Parathyroid adenoma (tissue), 2 donors: ENCODE results near the gene CEACAM4.
A peak's percentile ranks its signal among the peaks of the same experiment; 100 is the strongest.
"Not testable (repeated sequence)": the region's sequence is repeated elsewhere in the genome, so short reads cannot be mapped to it uniquely, and the experiment has no call there.

Experiments used
- H2AFZ ChIP-seq: fragments of 300-600 bp; sonication (generic); one replicate; pipeline ENCODE4 v1.7.0; 2017; ENCODE audit warnings: antibody characterized with exemption, mild to moderate bottlenecking
- H3K27ac ChIP-seq: fragments of 300-600 bp; sonication (generic); one replicate; pipeline ENCODE4 v1.7.0; 2017
- H3K27me3 ChIP-seq: fragments of 300-600 bp; sonication (generic); one replicate; pipeline ENCODE4 v1.7.0; 2017; ENCODE audit warnings: low read length; ENCODE audit not compliant: control insufficient read depth, insufficient read depth
- H3K36me3 ChIP-seq: fragments of 300-600 bp; sonication (generic); one replicate; pipeline ENCODE4 v1.7.0; 2017; ENCODE audit warnings: low read length; ENCODE audit not compliant: control insufficient read depth, insufficient read depth
- H3K4me1 ChIP-seq: fragments of 300-600 bp; sonication (generic); one replicate; pipeline ENCODE4 v1.7.0; 2017; ENCODE audit warnings: control low read depth
- H3K4me2 ChIP-seq: fragments of 300-600 bp; sonication (generic); one replicate; pipeline ENCODE4 v1.7.0; 2017; ENCODE audit warnings: low read length
- H3K4me3 ChIP-seq: fragments of 300-600 bp; sonication (generic); one replicate; pipeline ENCODE4 v1.7.0; 2017; ENCODE audit warnings: low read depth, low read length
- H3K79me2 ChIP-seq: fragments of 300-600 bp; sonication (generic); one replicate; pipeline ENCODE4 v1.7.0; 2017; ENCODE audit warnings: control low read depth
- H3K9ac ChIP-seq: fragments of 300-600 bp; sonication (generic); one replicate; pipeline ENCODE4 v1.7.0; 2017; ENCODE audit warnings: mild to moderate bottlenecking
- H3K9me3 ChIP-seq: fragments of 300-600 bp; sonication (generic); one replicate; pipeline ENCODE4 v1.7.0; 2017; ENCODE audit warnings: low read length; ENCODE audit not compliant: control insufficient read depth
- TF ChIP-seq, protein P1 (sequence below): fragments of 300-600 bp; sonication (generic); IDR thresholded peaks from one replicate; pipeline ENCODE4 v1.7.0; 2017; ENCODE audit warnings: antibody characterized with exemption, mild to moderate bottlenecking
- donor health status: primary hyperparathyroidism.

Gene CEACAM4

DNA sequence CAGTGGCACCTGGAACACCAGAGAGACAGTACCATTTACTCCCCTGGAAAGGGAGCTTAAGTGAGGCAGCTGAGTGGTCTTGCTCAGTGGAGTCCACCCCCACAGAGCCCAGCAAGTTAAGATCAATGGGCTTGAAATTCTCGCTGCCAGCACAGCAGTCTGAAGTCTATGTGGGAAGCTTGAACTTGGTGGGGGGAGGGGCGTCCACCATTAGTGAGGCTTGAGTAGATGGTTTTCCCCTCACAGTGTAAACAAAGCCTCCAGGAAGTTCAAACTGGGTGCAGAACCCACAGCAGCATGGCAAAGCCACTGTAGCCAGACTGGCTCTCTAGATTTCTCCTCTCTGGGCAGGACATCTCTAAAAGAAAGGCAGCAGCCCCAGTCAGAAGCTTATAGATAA, 30.3 kb upstream of the CEACAM4 start:
- no peaks in the 10 kb centered on the region for H3K36me3 ChIP-seq
- H3K9ac ChIP-seq = no peak overlapping the region
- TF ChIP-seq, protein P1, sequence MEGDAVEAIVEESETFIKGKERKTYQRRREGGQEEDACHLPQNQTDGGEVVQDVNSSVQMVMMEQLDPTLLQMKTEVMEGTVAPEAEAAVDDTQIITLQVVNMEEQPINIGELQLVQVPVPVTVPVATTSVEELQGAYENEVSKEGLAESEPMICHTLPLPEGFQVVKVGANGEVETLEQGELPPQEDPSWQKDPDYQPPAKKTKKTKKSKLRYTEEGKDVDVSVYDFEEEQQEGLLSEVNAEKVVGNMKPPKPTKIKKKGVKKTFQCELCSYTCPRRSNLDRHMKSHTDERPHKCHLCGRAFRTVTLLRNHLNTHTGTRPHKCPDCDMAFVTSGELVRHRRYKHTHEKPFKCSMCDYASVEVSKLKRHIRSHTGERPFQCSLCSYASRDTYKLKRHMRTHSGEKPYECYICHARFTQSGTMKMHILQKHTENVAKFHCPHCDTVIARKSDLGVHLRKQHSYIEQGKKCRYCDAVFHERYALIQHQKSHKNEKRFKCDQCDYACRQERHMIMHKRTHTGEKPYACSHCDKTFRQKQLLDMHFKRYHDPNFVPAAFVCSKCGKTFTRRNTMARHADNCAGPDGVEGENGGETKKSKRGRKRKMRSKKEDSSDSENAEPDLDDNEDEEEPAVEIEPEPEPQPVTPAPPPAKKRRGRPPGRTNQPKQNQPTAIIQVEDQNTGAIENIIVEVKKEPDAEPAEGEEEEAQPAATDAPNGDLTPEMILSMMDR = no peak
- H3K9me3 ChIP-seq = no peaks in the 10 kb centered on the region
- no peak overlapping the region for H3K4me3 ChIP-seq
- no peak overlapping the region for H3K27ac ChIP-seq
- H2AFZ ChIP-seq = no peak overlapping the region
- H3K27me3 ChIP-seq = no peaks in the 10 kb centered on the region
- no peaks in the 10 kb centered on the region for H3K79me2 ChIP-seq
- no peaks in the 10 kb centered on the region for H3K4me1 ChIP-seq
- no peak overlapping the region for H3K4me2 ChIP-seq

DNA sequence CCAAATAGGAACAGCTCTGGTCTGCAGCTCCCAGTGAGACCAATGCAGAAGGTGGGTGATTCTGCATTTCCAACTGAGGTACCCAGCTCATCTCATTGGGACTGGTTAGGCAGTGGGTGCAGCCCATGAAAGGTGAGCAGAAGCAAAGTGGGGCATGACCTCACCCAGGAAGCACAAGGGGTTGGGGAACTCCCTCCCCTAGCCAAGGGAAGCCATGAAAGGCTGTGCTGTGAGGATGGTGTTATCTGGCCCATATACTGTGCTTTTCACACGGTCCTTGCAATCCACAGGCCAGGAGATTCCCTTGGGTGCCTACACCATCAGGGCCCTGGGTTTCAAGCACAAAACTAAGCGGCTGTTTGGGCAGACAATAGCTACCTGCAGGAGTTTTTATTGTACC, 29.9 kb upstream of the CEACAM4 start:
- H3K9me3 ChIP-seq, H3K27me3 ChIP-seq, H2AFZ ChIP-seq, H3K27ac ChIP-seq, H3K4me1 ChIP-seq, H3K4me2 ChIP-seq, H3K9ac ChIP-seq, H3K4me3 ChIP-seq, H3K36me3 ChIP-seq, H3K79me2 ChIP-seq: not testable (repeated sequence)

DNA sequence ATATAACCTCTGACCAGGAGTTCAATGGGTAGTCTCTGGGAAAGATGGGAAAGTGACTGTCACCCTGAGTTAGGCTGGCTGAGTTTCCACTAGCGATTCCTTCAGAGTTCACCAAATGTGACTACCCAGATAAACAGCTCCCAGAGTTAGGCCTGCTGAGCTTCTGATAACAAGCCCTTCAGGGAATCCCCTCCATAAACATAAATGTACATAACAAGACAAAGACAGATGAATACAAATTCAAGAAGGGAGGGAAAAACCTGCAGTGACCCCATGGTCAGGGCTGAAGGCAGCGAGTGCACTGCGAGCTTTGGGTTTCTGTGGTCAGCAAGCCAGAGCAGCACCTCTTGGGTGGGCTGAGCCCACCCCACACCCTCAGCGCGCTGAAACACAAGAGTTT, 25.4 kb upstream of the CEACAM4 start:
- TF ChIP-seq, protein P1 = no peak
- H3K4me1 ChIP-seq = no peaks in the 10 kb centered on the region
- H3K9ac ChIP-seq = no peak overlapping the region
- no peak overlapping the region for H3K27ac ChIP-seq
- no peak overlapping the region for H3K4me3 ChIP-seq
- peaks cover 5% of the 10 kb centered on the region for H3K27me3 ChIP-seq
- H3K9me3 ChIP-seq = no peaks in the 10 kb centered on the region
- no peak overlapping the region for H3K4me2 ChIP-seq
- no peaks in the 10 kb centered on the region for H3K79me2 ChIP-seq
- H3K36me3 ChIP-seq = no peaks in the 10 kb centered on the region
- H2AFZ ChIP-seq = no peak overlapping the region

DNA sequence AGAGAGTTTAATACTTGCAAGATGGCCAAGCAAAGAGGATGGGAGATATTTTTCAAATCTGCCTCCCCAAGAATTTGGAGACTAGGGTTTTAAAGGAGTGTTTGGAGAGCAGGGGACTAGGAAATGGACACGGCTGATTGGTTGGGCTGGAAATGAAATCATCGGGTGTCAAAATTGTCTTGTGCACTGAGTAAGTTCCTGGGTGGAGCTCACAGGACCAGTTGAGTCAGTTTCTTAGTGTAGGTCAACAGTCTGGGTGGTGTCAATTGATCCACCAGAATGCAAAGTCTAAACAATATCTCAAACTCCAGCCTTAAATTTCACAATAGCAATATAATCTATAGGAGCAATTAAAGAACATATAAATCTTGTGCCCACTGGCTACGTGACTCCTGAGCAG, 23.0 kb upstream of the CEACAM4 start:
- H3K4me2 ChIP-seq = no peak overlapping the region
- H3K27me3 ChIP-seq = peaks cover 5% of the 10 kb centered on the region
- H3K4me1 ChIP-seq = no peaks in the 10 kb centered on the region
- no peaks in the 10 kb centered on the region for H3K79me2 ChIP-seq
- H3K36me3 ChIP-seq = no peaks in the 10 kb centered on the region
- H3K9ac ChIP-seq = no peak overlapping the region
- no peaks in the 10 kb centered on the region for H3K9me3 ChIP-seq
- TF ChIP-seq, protein P1 = no peak
- no peak overlapping the region for H3K4me3 ChIP-seq
- H3K27ac ChIP-seq = no peak overlapping the region
- no peak overlapping the region for H2AFZ ChIP-seq

DNA sequence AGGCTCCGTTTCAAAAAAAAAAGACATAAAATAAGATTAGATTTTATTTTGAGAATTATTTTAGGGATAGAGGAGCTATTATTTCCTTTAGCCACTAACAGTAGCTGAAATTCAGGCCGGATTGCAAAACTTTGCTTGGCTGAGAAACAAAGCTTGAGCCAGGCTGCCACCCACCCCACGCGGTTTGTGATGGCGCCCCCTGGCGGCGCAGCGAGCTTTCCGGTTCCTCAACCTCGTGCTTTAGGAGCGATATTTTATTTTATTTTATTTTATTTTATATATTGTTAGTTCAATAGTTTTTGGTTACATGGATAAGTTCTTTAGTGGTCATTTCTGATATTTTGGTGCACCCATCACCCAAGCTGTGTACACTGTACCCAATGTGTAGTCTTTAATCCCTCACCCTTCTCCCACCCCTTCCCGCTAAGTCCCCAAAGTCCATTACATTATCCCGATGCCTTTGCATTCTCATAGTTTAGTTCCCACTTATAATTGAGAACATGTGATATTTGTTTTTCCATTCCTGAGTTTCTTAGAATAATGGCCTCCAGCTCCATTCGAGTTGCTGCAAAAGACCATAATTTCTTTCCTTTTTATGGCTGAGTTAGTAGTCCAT, 19.8 kb upstream of the CEACAM4 start:
- Histone ChIP-seq H2AFZ (no peak overlapping the region), H3K36me3 (no peaks in the 10 kb centered on the region), H3K79me2 (no peaks in the 10 kb centered on the region), H3K4me1 (no peaks in the 10 kb centered on the region), H3K4me3 (no peak overlapping the region), H3K27me3 (peaks cover 5% of the 10 kb centered on the region), H3K9ac (no peak overlapping the region), H3K27ac (no peak overlapping the region), H3K9me3 (no peaks in the 10 kb centered on the region), H3K4me2 (no peak overlapping the region)
- TF ChIP-seq, protein P1 = peak; percentile 21
